GM19395 (cell line): ENCODE results near the gene GCNT2.
"Not testable (repeated sequence)": the region's sequence is repeated elsewhere in the genome, so short reads cannot be mapped to it uniquely, and the experiment has no call there.

Source experiments
- ATAC-seq: cut with Tn5 transposase; IDR thresholded peaks from one replicate; pipeline ENCODE4 v1.9.1; 2021; ENCODE audit warnings: mild to moderate bottlenecking, moderate library complexity; ENCODE audit not compliant: unreplicated experiment

GCNT2 gene

DNA sequence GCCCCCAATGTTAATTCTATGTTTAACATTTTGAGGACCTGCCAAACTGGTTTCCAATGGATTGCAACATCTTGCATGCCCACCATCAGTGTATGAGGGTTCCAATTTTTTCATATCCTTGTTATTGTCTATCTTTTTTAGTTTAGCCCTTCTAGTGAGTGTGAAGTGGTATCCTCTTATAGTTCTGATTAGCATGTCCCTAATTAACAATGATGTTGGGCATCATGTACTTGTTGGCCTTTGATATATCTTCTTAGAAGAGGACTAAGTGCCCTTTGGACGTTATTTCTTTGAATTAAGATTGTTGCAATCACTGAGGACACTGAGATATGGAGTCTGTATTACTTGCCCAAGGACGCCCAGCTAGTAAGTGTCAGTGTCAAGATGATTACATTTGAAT, 22.3 kb downstream of the GCNT2 start:
- no peak for ATAC-seq

- no peak for ATAC-seq
These were observed 24.3 kb downstream of the GCNT2 start for GRCh38 chr6:10545482-10545881.

DNA sequence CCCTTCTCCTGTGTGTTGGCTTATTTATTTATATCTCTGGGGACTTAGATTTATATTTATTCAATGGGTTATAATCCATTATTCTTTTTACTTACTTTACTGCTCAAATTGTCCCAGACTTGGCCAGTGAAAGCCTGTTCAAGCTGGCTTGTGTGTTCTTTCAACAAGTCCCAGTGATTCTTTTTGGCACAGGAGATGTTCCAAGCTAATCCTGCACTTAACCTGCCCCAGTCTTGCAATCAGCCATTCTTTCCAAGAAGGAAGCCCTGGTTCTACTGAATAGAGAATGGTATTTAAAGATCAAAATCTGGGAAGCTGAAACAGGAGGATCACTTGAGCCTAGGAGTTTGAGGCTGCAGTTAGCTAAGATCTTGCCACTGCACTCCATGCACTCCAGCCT, 26.7 kb downstream of the GCNT2 start:
- ATAC-seq = no peak

GRCh38 chr6:10550764-10551163, 29.6 kb downstream of the GCNT2 start:
- ATAC-seq = no peak

DNA sequence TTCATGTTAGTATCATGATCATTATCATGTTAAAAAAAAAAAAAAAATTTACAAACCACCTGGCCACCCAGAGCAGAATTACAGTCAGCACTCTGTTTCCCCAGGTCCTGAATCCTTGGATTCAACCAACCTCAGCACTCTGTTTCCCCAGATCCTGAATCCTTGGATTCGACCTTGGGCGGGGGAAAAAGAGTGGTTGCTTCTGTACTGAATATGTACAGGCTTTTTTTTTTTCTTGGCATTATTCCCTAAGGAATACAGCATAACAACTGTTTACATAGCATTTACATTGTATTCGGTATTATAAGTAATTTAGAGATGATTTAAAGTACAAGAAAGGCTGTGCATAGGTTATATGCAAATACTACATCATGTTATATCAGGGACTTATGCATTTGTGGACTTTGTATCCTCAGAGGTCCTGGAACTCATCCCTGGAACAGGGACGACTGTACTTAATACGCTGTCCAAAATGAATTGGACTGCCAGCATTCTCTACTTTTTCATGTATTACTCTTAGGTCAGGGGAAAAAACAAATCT, 31.2 kb downstream of the GCNT2 start:
- no peak for ATAC-seq

DNA sequence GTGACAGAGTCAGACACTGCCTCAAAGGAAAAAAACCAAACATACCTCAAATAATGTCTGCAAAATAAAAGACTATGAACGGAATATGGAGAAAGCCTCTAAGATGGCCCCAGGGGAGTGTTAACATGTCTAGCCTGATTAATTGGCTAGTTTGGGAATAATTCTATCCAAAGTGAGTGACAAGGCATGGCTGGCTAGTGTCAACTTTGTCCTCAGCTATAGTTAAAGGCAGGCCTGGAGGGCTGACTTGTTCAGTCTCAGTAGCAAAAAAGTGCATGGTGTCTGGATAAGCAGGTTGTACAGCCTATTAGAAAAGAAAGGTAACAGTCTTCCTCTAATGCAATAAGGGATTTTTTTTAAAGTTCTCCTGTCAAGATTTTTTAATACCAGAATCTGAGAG, 32.7 kb downstream of the GCNT2 start:
- ATAC-seq = no peak

DNA sequence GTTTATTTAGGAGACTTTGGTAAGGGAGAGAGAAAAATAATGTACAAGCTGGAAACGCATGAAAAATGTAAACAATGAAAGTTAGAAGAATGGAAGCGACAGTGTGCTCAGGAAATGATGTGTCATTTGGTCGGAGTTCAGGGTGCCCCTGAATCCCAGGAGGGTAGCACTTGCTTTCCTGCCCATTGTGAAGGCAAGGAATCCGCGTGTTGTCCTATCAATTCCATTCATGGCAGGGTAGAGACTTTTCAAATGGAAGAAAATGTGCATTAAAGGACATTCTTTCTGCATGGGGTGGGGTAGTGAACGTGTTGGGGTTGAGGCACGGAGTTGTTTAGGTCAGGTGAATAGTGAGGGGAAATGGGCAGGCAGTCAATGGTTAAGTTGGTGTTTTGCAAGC, 33.7 kb downstream of the GCNT2 start:
- no peak for ATAC-seq

GRCh38 chr6:10555625-10556309, 34.6 kb downstream of the GCNT2 start:
- ATAC-seq = no peak

GRCh38 chr6:10556589-10556988, 35.4 kb downstream of the GCNT2 start:
- ATAC-seq = no peak

- no peak for ATAC-seq
These were observed 35.8 kb downstream of the GCNT2 start for GRCh38 chr6:10556992-10557391.

- ATAC-seq = no peak
These were observed 36.8 kb downstream of the GCNT2 start for GRCh38 chr6:10557913-10558312.

DNA sequence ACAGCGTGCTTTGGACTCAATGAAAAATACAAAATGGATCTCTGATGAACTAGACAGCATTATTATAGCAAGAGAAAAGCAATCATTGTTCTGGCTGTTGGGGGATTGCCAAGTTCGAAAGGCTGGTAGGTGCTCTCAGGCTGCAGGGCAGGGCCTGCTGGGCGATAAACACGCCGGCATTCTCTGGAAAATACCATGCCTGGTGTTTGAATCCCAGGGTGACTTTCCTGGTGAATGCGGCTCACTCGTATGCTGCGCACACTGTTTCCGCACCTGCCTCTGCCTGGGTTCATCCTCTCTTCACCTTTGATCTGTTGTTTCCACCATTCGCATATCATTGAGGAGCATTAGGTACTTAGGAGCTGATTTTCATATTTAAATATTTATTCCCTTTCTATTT, 37.4 kb downstream of the GCNT2 start:
- no peak for ATAC-seq

DNA sequence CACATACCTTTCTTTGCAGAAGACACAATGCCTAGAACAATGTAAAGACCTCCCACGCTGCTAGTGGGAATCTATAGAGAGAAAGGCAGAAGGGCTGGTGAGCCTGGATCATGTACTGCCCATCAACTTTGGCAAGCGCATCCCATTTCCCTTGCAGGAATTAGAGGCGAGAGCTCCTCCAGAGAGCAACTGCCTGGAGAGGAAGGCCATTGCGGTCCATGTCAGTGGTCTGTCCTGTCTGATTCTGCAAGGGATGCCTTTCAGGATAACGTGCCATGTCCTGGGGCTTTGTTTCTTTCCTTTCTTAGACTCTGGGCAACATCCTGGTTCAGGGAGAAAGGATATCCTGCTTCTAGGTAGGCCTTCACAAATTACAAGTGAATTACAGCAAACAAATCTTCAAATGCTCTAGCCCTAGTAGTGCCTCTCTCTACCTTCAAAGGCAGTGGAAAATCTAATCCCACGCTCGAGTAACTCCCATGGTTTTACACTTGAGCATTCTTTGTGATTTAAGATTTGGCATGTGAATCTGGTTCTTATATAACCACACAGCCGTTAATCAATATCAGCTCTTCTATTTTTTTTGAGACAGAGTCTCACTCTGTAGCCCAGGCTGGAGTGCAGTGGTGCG, 38.5 kb downstream of the GCNT2 start:
- no peak for ATAC-seq

DNA sequence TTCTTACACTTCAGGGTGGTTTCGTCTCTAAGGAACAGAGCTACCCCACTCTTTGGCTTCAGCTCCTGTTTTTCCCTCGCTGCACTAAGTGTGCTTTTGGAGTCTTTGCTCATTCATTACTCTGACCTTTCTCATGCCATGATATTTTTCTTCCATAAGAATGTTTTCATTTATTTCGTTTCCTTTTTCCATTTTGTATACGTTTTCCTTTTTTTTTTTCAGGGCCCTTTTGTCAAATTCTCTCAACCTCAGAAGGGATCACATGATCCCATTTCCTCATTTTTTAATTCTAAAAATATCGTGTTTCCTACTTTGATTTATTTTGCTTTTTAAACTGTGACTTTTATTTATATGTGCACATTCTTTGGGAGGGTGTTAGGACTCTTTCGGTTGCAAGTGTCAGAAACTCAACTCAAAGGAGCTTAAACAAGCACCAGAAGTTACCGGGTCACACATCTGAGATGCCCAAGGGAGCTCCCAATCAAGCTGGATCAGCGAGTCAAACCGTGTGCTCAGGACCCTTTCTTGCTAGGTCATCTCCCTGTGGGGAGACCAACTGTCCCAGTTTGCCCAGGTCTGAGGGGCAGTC, 40.6 kb downstream of the GCNT2 start:
- no peak for ATAC-seq

DNA sequence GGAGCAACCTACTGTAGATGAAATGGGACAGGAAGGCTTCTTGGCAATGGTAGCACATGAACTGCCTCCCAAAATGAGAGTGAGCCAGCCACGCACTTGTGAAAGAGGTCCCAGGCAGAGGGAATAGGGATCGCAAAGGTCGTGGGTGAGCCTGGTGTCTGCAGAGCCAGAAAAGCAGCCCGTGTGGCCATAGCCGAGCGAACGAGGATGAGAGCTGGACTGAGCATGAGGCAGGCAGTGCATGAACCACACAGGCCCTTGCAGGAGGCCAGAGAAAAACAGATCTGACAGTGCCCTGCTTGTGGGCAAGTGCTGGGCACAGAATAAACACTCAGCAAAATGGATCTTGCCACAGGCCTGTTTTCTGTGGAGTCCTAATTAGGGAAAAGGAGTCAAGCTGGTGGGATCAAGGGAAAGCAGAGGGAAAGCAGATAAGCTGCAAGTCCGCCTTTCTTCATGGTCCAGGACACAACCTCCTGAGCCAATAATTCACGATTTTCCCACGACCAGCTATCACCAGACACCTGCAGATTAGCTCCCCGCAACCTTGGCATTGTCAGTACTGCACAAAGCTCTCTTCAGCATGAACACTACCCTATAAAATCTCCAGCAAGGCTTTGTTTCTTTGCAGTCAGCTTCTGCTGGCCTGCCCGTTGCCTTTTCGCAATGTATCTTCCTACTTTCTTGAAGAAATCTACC, 44.0 kb downstream of the GCNT2 start:
- ATAC-seq = no peak

DNA sequence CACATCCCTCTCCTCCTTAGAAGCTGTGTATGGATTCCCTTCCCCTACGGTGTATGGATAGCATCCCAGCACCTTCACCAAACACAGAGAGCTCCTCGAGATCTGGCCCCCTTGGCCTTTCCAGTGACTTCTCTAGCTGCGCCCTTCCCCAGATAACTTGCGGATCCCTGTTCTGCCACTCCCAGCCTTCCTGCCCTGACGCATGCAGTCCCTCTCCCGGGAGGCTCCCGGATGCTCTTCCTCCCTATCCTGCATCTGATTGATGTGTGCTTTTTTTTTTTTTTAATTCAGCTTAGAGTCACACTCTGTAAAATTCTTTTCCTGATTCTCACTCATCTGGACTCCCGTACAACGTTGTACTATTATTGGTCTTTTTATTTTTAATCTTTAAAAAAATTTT, 44.8 kb downstream of the GCNT2 start:
- no peak for ATAC-seq

DNA sequence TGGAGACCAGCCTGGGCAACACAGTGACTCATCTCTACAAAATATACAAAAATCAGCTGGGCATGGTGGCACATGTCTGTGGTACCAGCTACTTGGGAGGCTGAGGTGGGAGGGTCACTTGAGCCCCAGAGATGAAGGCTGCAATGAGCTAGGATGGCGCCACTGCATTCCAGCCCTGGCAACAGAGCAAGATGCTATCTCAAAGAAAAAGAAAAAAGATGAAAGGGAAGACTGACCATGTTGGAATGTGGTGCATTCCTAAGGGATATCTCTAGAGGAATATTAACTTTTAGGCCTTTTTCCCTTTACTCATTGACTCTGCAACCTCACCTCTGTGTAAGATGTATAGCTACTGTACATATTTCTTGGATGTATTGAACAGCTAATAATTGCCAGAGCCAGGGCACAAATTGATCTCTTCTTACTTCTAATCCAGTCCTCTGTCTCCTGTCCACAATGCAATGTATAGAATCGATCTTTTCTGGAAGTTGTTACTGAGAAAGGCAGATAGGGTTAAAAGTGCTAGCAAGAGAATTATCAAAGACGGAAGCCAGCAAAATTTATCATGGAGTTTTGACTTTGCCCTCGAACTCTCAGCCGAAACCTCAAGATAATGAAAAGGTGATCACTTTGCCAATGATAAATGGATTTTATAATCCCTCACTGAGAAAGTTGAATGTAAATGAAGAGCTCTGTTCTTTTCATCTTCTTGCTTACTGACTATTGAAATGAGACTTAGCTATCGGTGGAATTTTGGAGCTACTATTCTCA, 46.3 kb downstream of the GCNT2 start:
- no peak for ATAC-seq

- ATAC-seq = no peak
These were observed 48.4 kb downstream of the GCNT2 start for GRCh38 chr6:10569392-10570127.

- not testable (repeated sequence) for ATAC-seq
These were observed 54.4 kb downstream of the GCNT2 start for GRCh38 chr6:10575519-10575918.

DNA sequence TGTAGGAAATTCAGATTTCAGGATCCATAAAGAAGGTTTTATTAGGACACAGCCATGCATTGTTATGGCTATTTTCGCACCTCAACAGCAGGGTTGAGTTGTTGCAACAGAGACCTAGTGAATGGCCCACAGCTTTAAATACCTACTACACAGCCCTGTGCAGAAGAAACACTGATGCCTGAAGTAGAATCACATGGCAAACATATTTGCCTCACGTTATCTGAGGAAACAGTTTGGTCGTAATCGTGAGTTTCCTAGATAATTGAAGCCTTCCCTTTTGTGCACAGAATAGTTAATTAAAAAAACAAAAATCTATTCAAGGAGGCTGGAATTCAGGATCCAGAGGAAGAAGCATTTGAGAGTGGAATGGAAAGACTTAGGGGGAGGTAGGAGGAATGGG, 55.1 kb downstream of the GCNT2 start:
- no peak for ATAC-seq
